H1 (cell line): ENCODE results near the gene SMYD3.

ENCODE experiments used
- BCL11A ChIP-seq, 2 experiments: IDR thresholded peaks; one replicate each; pipeline ENCODE4 v1.6.1; 2011; ENCODE audit warnings: low read depth in 2 of 2, low read length in 2 of 2, mild to moderate bottlenecking in 2 of 2
- CEBPB ChIP-seq: IDR thresholded peaks from 2 replicates; pipeline ENCODE4 v1.6.1; 2012; ENCODE audit warnings: low read depth, low read length
- EZH2 ChIP-seq: fragments of 200-600 bp; sonication (generic); IDR thresholded peaks from 2 replicates; pipeline ENCODE4 v1.7.1; 2012; ENCODE audit warnings: low read depth, mild to moderate bottlenecking, moderate library complexity, low read length, inconsistent platforms; ENCODE audit not compliant: severe bottlenecking
- MAFK ChIP-seq: IDR thresholded peaks from 2 replicates; pipeline ENCODE4 v1.6.1; 2012; ENCODE audit warnings: low read depth, mild to moderate bottlenecking, improper control_type of control experiment, low read length
- SP1 ChIP-seq: IDR thresholded peaks from 2 replicates; pipeline ENCODE4 v1.6.1; 2011; ENCODE audit warnings: low read depth, low read length
- SP2 ChIP-seq: IDR thresholded peaks from 2 replicates; pipeline ENCODE4 v1.6.1; 2012; ENCODE audit warnings: mild to moderate bottlenecking, low read length, inconsistent platforms
- TAF1 ChIP-seq: IDR thresholded peaks from 2 replicates; pipeline ENCODE4 v1.6.1; 2011; ENCODE audit warnings: mild to moderate bottlenecking, low read depth, low read length
- TCF12 ChIP-seq: IDR thresholded peaks from 2 replicates; pipeline ENCODE4 v1.6.1; 2011; ENCODE audit warnings: low read depth, mild to moderate bottlenecking, low read length
- TF ChIP-seq, protein P1 (sequence below), 3 experiments: IDR thresholded peaks; 1 replicate in 2 of 3; 2 replicates in 1 of 3; pipeline versions ENCODE4 v1.5.1 to v1.6.1; 2011; ENCODE audit warnings: low read length in 3 of 3, mild to moderate bottlenecking in 3 of 3, inconsistent platforms in 2 of 3, low read depth in 1 of 3, moderate library complexity in 1 of 3; ENCODE audit not compliant: insufficient read depth in 1 of 3; ENCODE audit errors: control extremely low read depth in 1 of 3
- TF ChIP-seq, protein P2 (sequence below): IDR thresholded peaks from 2 replicates; pipeline ENCODE4 v1.6.1; 2011; ENCODE audit warnings: low read depth, mild to moderate bottlenecking, low read length; ENCODE audit not compliant: insufficient read depth

DNA sequence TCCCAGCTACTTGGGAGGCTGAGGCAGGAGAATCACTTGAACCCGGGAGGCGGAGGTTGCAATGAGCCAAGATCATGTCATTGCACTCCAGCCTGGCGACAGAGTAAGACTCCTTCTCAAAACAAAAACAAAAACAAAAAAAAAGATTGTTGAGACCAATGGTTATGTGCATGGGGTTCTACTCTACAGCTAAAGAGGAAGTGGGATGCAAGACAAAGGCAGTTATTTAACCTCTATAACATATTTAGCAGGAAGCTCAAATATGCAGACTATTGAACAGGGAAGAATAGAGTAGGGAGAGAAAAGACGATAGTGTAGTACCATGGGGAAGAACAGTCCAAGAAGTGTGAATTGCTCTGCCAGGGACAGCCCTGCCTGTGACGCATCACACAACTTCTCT lies 227.7 kb downstream of the SMYD3 start:
- no peak for TF ChIP-seq CEBPB
- TF ChIP-seq EZH2 = no peak
- TF ChIP-seq SP2 = no peak
- TF ChIP-seq, protein P1, sequence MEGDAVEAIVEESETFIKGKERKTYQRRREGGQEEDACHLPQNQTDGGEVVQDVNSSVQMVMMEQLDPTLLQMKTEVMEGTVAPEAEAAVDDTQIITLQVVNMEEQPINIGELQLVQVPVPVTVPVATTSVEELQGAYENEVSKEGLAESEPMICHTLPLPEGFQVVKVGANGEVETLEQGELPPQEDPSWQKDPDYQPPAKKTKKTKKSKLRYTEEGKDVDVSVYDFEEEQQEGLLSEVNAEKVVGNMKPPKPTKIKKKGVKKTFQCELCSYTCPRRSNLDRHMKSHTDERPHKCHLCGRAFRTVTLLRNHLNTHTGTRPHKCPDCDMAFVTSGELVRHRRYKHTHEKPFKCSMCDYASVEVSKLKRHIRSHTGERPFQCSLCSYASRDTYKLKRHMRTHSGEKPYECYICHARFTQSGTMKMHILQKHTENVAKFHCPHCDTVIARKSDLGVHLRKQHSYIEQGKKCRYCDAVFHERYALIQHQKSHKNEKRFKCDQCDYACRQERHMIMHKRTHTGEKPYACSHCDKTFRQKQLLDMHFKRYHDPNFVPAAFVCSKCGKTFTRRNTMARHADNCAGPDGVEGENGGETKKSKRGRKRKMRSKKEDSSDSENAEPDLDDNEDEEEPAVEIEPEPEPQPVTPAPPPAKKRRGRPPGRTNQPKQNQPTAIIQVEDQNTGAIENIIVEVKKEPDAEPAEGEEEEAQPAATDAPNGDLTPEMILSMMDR (IDR thresholded peaks at IDR 0.05; ENCODE audit: control extremely low read depth in 1 of 3, insufficient read depth in 1 of 3, low read depth in 1 of 3, low read length in 3 of 3) = no peak
- TF ChIP-seq MAFK = no peak
- TF ChIP-seq SP1 = no peak
- TF ChIP-seq BCL11A (IDR thresholded peaks at IDR 0.05; ENCODE audit: low read depth in 2 of 2, low read length in 2 of 2) = no peak
- TF ChIP-seq, protein P2, sequence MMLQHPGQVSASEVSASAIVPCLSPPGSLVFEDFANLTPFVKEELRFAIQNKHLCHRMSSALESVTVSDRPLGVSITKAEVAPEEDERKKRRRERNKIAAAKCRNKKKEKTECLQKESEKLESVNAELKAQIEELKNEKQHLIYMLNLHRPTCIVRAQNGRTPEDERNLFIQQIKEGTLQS = no peak
- TF ChIP-seq TCF12 = no peak
- no peak for TF ChIP-seq TAF1
